T-helper 2 cell treated with Interferon-gamma antibody and Interleukin-4, amounts not matched to agents 100 ng/mL and 5 ng/mL, for 36 hours (primary cell): ENCODE data around the gene SERPINE2. TPM values are rescaled to one million over a fixed set of nuclear protein-coding genes. Genes with fewer than 3 reads are reported as not detected.

Experiments
- total RNA-seq: library from RNA; stranded (reverse); gene quantifications from 2 replicates; pipeline ENCODE4 v1.2.3, GENCODE V29; 2022

The SERPINE2 gene
- total RNA-seq, 1 donor from 2014 or later = 14.4 TPM

Other genes with a start within 250 kb of the SERPINE2 start
- 8.8 and 10.8 TPM in 2 replicates for gene AP1S3, start 201.7 kb downstream of the SERPINE2 start, total RNA-seq
- gene WDFY1, start 94.0 kb downstream of the SERPINE2 start, total RNA-seq = 58.2 and 59.7 TPM in 2 replicates
- gene MRPL44, start 81.8 kb downstream of the SERPINE2 start, total RNA-seq = 28.8 and 30.0 TPM in 2 replicates